AG08396 (cell line): ENCODE measurements around the gene PEX26.
"Not testable (repeated sequence)": the region's sequence is repeated elsewhere in the genome, so short reads cannot be mapped to it uniquely, and the experiment has no call there.

Experiments
- DNase-seq: peaks from one replicate; pipeline ENCODE4 v3.0.0; 2012; ENCODE audit warnings: low spot score, mixed read lengths

The PEX26 gene

DNA sequence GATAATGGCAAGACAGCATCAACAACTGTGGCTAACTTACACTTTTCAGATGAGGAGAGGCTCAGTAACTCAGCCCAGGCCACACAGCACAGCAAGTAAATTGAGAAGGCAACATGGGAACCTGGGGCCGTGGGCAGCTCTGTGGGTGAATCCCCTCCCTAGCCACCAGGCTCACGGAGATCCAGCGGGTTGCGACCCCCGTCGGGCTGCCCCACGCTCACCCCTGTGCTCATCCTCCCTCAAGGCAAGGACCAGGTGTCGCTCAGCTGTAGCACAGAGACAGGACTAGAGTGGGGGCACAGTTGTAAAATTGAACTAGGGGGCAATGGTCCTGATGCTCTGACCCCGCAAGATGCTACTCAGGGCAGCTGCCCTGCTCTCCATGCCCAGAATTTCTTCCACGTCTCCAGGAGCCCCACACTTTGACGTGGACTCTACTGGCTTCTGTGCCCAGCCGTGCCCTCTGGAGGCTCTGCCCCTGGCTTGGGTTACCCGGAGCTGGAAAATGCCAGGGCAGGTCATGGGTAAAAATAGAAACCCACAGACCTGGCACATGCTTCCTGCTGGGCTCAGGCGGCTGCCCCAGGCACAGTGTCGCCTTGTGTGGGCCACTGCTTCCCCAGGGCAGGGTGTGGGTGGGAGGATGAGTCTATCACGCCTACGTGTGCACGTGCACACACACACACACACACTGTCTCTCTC, 41.8 kb downstream of the PEX26 start:
- DNase-seq = no peak

DNA sequence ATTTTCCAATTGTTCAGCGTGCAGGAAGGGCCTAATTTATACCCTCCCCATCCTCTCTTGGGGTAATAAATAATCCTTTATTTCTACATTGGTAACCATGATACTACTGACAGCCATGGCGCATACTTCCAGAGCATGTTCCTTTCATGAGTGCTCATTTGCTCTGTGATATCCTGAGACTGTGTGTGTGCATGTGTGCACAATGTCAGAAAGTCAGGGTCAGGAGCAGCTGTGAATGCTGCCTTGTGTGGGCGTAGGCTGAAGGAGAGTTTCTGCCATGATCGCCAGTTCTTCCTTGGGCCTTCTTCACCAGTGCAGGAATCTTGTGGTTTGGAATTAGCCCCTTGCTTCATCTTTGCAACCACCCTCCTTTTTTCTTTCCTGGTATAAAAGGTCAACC, 43.1 kb downstream of the PEX26 start:
- no peak for DNase-seq

DNA sequence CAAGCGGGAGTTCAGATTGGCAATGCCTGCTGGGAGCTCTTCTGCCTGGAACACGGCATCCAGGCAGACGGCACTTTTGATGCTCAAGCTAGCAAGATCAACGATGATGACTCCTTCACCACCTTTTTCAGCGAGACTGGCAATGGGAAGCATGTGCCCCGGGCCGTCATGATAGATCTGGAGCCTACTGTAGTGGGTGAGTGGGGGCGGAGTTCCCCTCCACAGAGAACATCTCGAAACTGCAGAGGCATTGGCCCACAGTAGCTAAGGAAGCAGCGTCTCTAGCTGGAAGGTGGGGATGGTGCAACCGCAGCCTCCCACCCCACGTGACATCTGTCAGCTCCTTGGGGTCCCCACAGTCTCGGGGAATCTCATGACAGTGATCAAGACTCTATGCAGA, 43.7 kb downstream of the PEX26 start:
- DNase-seq = no peak

DNA sequence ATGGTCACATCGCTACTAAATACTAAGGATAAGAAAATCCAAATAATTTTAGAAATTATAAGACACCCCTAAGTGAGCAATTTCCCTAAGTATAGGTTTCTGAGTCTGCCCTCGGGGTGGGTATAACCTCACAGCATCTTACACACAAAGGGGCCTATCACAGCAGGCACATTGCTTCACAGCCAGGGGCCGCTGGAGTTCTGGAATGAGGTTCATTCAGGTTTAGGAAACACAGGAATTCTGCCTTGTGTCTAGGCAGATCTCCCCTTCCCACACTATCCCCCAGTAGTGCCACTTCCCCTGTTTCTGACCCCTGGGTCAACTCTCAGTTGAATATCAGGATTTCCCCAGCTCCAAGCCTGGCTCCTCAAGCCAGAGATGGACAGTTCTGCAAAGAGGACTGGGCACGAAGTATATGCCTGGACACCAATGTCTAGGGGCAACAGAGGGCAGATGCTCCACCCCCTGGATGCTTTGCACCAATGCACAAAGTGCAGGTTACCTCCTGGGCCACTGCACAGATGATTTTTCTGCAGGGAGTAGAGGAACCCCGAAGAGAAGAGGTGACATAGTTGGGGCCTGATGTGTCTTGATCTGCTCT, 44.3 kb downstream of the PEX26 start:
- DNase-seq = no peak

DNA sequence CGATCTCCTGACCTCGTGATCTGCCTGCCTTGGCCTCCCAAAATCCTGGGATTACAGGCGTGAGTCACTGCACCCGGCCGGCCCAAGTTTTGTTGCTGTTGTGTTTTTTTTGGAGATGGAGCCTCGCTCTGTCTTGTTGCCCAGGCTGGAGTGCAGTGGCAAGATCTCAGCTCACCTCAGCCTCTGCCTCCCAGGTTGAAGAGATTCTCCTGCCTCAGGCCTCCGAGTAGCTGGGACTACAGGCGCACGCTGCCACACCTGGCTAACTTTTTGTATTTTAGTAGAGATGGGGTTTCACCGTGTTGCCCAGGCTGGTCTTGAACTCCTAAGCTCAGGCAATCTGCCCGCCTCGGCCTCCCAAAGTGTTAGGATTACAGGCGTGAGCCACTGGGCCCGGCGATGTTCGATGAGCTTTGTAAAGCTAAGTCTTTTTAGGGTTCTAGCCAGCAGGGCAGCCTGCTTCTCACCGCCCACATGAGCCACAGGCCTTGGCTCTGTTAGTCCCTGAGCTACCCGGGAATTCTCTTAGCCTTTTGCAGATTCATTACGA, 45.8 kb downstream of the PEX26 start:
- DNase-seq = not testable (repeated sequence)

DNA sequence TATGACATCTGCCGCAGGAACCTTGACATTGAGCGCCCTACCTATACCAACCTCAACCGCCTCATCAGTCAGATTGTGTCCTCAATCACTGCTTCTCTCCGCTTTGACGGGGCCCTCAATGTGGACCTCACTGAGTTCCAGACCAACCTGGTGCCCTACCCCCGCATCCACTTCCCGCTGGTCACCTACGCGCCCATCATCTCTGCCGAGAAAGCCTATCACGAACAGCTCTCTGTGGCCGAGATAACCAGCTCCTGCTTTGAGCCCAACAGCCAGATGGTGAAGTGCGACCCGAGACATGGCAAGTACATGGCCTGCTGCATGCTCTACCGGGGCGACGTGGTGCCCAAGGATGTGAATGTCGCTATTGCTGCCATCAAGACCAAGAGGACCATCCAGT, 48.8 kb downstream of the PEX26 start:
- DNase-seq = no peak

DNA sequence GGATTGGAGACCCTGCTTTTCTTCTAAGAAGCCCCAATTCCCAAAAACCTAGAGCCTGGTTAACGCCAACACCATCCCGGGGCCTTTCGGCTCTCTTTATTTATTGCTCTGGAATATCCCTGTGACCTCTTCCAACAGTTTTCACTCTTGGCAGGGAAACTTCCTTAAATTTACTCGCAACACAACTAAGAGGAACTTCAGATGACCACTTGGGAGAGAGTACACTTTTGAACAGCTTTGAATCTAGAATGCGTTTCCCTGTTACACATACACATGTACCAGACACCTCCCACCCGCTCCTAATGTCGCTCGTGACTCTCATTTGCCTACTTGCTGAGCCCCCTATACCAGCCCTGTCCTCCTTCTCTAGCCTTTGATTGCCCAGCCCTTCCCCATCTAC, 52.2 kb downstream of the PEX26 start:
- DNase-seq = no peak

DNA sequence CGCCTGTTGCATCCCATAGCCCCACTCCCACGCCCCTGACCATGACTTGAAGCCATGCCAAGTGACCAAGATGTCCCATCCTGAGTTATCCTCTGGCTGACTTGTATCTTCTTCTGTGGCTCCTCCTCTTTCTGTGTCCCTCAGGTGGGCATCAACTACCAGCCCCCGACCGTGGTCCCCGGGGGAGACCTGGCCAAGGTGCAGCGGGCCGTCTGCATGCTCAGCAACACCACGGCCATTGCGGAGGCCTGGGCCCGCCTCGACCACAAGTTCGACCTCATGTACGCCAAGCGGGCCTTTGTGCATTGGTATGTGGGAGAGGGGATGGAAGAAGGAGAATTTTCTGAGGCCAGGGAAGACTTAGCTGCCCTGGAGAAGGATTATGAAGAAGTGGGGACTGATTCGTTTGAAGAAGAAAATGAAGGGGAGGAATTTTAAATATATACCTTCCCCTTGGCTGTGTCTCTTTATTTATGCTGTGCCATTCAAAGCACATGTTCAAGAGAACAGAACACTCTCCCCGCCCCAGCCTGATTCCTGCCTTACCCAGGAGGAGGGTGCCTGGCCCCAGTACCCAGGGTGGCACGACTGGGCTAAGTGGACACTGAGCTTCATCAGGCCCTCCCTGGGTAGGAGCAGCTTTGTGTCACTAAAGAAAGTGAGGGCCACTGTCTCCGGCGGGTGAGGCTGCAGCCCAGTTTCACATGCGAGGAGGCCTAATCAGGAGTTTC, 53.1 kb downstream of the PEX26 start:
- DNase-seq = no peak

DNA sequence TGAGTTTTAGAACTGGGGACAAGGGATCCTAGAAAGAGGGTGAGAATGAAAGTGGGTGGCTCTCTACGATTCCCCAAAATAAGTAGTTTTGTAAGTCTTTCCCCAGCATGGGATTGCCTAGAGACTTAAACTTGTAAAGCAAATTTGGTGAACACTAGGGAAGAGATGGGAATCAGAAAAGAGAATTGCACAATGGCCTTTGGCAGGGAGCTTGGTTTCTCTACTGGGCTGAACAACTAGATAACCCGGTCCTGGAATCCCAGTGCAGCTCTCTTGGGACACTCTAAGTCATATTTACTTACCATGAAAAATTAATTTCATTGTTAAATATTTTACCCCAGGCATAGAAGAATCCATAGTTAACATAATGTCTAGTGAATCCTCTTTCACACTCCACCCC, 55.7 kb downstream of the PEX26 start:
- DNase-seq = no peak

DNA sequence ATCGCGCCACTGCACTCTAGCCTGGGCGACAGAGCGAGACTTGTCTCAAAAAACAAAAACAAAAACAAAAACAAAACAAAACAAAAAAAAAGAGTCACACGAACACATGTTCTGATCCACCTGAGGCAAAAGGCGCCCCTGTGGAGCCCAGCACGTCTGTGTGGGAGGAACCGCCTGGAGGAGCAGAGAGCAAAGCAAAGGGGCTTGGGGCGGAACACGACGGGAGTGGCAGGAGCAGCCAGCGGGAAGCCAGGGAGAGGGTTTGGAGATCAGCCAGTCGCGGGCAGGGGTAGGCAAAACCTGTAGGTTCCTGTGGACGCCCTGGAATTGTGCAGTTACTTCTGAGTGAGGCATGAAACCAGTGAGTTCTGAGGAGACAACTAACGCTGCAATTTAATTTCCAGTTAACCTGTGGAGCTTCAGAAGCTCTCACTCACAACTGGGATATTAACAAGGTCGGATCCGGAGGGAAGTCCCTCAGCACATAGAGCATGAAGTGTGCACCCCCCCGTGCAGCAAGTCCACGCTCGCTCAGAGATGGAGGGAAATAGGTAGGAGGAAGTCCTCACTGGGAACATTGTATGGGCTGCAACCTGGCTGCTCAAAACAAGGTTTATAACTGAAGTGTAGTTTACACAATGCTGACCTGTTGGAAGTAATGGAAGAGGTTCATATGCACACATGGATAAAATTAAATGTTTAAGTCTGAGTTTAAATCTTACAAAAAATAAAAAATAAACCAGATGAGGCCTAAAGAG, 59.0 kb downstream of the PEX26 start:
- no peak for DNase-seq

DNA sequence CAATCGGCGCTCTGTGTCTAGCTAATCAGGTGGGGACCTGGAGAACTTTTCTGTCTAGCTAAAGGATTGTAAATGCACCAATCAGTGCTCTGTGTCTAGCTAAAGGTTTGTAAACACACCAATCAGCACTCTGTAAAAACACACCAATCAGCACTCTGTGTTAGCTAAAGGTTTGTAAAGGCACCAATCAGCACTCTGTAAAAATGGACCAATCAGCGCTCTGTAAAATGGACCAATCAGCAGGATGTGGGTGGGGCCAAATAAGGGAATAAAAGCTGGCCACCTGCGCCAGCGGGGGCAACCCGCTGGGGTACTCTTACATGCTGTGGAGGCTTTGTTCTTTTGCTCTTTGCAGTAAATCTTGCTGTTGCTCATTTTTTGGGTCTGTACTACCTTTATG, 63.2 kb downstream of the PEX26 start:
- DNase-seq = not testable (repeated sequence)

DNA sequence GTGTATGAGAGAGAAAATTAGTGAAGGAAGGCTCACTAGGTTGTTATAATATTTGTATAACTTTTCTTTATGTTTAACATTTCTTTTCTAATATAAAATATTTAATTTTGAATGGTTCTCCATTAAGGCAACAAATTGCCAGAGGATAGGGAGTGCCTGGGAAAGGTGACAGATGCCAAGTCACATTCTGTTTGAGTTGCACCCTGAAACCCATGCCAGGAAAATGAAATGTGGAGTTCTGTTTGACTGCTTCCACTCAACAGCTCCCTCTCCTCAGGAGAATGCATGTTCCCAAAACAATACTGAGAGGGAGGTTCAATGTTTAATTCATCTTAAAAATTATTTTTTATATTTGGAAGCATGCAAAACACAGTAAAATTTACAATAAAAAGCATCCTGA, 66.3 kb downstream of the PEX26 start:
- DNase-seq = no peak

DNA sequence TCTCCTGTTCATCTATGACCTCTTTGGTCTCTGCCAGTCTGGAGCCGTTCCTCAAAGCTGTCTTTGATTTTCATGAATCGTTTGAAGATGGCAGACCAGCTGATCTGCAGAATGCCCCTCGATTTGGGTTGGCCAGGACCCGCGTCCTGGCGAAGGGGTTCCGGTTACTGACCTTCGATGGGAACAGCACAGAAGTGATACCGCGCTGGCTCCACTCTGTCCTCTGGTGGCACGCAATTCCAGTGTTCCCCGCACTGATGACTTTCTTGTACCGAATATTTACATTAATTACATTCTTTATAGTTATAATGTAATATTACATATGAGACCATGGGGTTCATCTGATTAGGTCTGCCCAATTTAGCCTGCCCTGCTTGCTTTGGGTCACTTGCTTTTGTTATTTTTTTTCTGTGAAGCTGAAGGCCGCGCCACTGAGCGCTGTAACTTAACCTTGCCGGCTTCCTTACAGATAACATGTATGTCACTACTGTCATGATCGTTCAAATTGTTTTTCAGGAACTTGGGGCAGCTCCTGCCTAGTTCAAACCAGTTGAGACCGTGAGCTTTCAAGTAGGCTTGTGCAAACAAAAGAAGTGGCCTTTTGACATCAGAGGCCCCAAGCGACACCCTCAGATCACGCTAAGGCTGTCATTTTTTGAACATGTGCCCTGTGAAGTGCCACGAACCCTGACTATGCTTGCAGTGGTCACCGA, 68.0 kb downstream of the PEX26 start:
- DNase-seq = no peak

DNA sequence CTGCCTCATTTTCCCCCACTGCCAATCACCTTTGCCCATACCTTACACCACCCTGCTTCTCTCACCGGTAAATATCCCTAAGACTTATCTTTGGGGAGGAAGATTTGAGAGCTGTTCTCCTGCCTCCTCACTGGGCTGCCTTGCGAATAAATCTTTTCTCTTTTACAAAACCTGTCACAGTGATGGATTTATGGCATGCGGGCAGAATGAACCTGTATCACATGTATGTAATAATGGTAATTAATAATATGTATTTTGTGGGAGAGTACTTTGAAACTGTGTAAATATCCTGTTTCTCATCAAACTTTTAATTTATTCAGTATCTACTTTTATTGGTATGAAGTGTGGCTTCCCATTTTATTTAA, 68.6 kb downstream of the PEX26 start:
- no peak for DNase-seq

DNA sequence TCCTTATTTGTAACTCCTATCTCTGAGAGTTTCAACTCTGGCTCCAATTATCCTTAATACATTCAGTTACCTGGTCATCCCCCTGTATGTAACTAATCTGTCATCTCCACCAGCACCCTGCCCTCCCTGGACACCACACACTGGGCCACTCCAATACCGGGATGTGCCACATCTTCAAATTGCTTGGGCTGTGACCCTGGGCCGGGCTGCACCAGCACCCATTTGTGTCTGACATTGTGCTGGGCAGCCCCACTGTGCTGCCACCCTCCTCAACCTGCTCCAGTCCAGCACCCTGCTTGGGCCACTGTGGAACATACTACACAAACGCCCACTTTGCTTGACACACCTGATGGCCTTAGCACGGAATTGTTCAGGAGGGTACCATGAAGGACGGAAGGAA, 70.0 kb downstream of the PEX26 start:
- no peak for DNase-seq

DNA sequence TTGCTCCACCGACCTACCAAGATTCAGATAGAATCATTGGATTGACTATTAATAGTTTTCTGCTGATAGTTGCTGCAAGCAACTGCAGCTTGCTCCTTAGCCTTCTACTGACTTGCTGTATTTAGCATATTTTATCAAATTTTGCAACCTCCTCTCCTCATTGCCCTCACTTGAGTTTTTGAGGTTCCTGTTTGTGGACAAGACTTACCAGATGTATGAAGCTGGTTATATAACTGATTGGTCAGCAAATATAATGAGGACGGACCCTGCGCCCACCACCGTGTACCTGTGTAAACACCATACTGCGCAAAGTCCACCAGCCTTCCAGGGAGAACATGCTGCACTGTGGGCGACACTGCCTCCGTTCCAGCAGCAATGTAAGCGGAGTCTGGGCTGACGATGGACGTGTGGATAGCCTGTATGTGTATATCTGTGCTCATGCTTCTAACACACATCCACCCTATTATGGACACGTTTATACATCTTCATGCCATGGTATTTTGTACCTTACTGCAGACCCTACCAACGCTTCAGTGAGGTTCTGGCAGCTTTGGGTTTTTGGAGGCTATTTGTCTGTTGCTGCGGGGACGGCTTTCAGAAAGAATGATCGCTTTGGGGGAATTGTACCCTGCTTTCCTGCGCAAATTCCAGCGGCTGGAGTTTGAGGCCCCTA, 70.6 kb downstream of the PEX26 start:
- DNase-seq = no peak

DNA sequence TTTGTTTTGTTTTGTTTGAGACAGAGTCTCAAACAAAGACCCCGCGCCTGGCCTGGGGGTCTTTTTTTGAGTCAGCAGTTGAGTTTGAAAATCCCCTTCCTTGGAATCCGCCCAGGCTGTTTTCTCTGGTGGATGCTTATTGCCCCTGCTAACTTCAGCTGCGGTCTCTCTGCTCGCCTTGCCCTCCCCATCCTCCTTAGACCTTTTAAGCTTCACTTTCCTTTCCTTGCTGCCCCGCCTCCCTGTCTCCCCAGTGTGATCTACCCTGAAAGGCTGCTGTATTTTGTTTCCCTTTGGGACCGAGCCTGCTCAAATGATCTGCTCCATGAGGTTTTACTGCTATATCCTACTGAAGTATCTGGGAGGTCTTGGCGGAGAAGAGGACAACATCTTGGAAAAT, 74.7 kb downstream of the PEX26 start:
- DNase-seq = no peak

DNA sequence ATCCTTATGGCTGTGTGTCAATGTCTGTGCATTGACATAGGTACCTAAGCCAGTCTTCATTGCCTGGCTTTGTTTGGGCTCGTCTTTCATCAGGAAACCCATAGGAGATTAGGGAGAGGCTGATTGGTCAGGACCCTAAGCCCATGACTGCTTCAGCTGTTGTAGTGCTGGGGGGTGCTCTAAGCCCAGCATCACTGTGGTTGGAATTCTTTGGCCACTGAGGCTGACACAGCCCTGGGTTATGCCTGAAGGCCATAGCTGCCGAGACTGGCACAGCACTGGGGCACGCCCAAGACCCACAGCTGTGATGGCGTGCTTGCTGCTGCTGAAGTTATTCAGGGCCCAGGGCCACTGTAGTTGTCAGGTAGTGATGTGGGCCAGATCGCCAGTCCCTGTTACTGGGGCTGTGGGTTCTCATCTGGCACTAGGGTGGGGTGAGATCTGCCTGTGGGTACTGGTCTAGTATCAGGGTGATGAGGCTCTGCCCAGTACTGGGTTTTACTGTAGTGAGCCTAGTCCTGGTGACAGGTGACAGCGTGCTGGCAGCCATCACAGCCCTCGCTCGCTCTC, 77.1 kb downstream of the PEX26 start:
- no peak for DNase-seq
